HG03469 (cell line): ENCODE results near the gene ELAVL1.
A peak's percentile ranks its signal among the peaks of the same experiment; 100 is the strongest.
"Not testable (repeated sequence)": the region's sequence is repeated elsewhere in the genome, so short reads cannot be mapped to it uniquely, and the experiment has no call there.

Experiments used
- ATAC-seq: cut with Tn5 transposase; IDR thresholded peaks from one replicate; pipeline ENCODE4 v1.9.1; 2021; ENCODE audit warnings: mild to moderate bottlenecking, moderate library complexity, moderate number of reproducible peaks; ENCODE audit not compliant: unreplicated experiment

Gene ELAVL1

GRCh38 chr19:7971553-7972520 is 33.6 kb downstream of the ELAVL1 start:
- ATAC-seq, result no peak

- no peak for ATAC-seq
These were observed 34.6 kb downstream of the ELAVL1 start for GRCh38 chr19:7970716-7971448.

- no peak for ATAC-seq
These were observed 35.9 kb downstream of the ELAVL1 start for GRCh38 chr19:7969555-7969939.

GRCh38 chr19:7968796-7969554 is 36.5 kb downstream of the ELAVL1 start:
- no peak for ATAC-seq

GRCh38 chr19:7968008-7968795 is 37.2 kb downstream of the ELAVL1 start:
- ATAC-seq, result no peak

- no peak for ATAC-seq
These were observed 39.3 kb downstream of the ELAVL1 start for GRCh38 chr19:7965921-7966665.

GRCh38 chr19:7965259-7965841 is 40.1 kb downstream of the ELAVL1 start:
- no peak for ATAC-seq

- ATAC-seq, result no peak
These were observed 41.9 kb downstream of the ELAVL1 start for GRCh38 chr19:7963566-7963965.

- ATAC-seq, result no peak
These were observed 42.7 kb downstream of the ELAVL1 start for GRCh38 chr19:7962644-7963268.

GRCh38 chr19:7961920-7962626 is 43.4 kb downstream of the ELAVL1 start:
- no peak for ATAC-seq

GRCh38 chr19:7961082-7961481 is 44.4 kb downstream of the ELAVL1 start:
- ATAC-seq, result not testable (repeated sequence)

- no peak for ATAC-seq
These were observed 46.2 kb downstream of the ELAVL1 start for GRCh38 chr19:7959211-7959610.

GRCh38 chr19:7955696-7956095 is 49.7 kb downstream of the ELAVL1 start:
- no peak for ATAC-seq

GRCh38 chr19:7953576-7953975 is 51.9 kb downstream of the ELAVL1 start:
- no peak for ATAC-seq

GRCh38 chr19:7953060-7953459 is 52.4 kb downstream of the ELAVL1 start:
- no peak for ATAC-seq

- ATAC-seq, result no peak
These were observed 57.5 kb downstream of the ELAVL1 start for GRCh38 chr19:7947939-7948338.

- peak; percentile 7 for ATAC-seq
These were observed 61.2 kb downstream of the ELAVL1 start for GRCh38 chr19:7944177-7944761.
